ENCODE results near the gene NAT16.
"Not testable (repeated sequence)": the region's sequence is repeated elsewhere in the genome, so short reads cannot be mapped to it uniquely, and the experiment has no call there.

NAT16 gene

GRCh38 chr7:101180130-101180755 is at the start of gene NAT16:
NAT16 (minus strand) TSS chr7:101180293; CDS start chr7:101174807, 5,486 bp downstream.
- no peak for DNase-seq

DNA sequence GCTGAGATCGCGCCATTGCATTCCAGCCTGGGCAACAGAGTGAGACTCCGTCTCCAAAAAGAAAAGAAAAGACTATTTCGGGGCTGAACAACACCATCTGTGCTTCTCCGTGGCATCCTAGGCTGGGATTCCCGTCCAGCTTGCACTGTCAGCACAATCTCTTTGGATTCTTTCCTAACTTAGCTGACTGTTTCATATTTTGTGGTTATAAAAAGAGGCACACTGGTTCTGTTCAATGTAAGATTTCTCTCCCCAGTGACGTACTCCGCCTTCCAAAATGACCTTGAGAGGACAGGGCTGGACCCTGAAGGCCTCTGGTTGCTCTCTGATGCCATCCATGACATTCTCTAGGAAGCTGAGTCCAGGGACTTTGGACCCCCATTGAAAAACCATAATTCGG is 46.6 kb upstream of the NAT16 start:
- no peak for DNase-seq

- no peak for DNase-seq
Measured at GRCh38 chr7:101225650-101226049, 45.6 kb upstream of the NAT16 start.

DNA sequence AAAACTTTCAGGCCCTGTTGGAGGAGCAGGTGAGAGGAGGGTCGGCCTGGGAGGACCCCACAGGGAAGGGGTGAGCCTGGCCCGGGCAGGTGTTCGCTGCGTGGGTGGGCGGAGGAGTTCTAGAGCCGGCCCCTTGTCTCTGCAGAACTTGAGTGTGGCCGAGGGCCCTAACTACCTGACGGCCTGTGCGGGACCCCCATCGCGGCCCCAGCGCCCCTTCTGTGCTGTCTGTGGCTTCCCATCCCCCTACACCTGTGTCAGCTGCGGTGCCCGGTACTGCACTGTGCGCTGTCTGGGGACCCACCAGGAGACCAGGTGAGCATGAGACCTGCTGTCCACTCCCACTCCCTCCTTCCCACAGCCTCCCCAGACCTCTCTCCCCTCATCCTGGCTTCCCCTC is 43.4 kb upstream of the NAT16 start:
- DNase-seq: no peak

GRCh38 chr7:101222275-101222830 is 42.3 kb upstream of the NAT16 start:
- no peak for DNase-seq

- DNase-seq: no peak
Measured at GRCh38 chr7:101220295-101220694, 40.2 kb upstream of the NAT16 start.

- DNase-seq: no peak
Measured at GRCh38 chr7:101218236-101219125, 38.4 kb upstream of the NAT16 start.

GRCh38 chr7:101217388-101218235 is 37.5 kb upstream of the NAT16 start, which contains the start of the genes PLOD3 and ZNHIT1:
PLOD3 (minus strand) TSS chr7:101217581; CDS start chr7:101217274, 307 bp downstream.
ZNHIT1 (plus strand) TSS chr7:101218165; CDS start chr7:101218196, 31 bp downstream.
- DNase-seq: peak; percentile 93 to 97

DNA sequence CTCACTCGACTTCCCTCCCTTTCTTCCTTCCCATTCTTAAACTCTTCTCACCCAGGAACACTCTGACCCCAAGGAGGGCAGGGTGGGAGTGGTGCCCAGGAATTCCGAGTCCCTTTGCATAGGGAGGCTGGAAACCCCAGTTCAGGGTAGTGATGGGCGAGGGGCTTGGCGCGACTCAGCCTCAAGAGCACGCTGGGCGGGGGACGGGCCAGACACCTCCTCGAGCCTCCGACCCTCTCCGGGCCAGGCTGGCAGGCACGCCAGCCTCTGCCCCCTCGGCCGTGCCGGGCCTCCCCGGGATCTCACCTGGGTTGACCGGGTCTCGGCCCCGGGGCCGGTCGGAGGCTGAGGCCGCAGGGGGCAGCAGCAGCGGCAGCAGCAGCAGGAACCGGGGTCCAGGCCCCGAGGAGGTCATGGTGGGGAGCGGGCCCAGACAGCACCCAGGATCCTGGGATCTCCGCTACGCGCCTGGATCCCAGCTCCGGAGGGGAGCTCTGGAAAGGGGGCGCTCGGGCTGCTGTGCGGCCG is 36.8 kb upstream of the NAT16 start:
- DNase-seq: no peak

GRCh38 chr7:101216001-101216859 is 36.1 kb upstream of the NAT16 start:
- DNase-seq: no peak

- DNase-seq: no peak
Measured at GRCh38 chr7:101212014-101212413, 31.9 kb upstream of the NAT16 start.

- no peak for DNase-seq
Measured at GRCh38 chr7:101211501-101211900, 31.4 kb upstream of the NAT16 start.

DNA sequence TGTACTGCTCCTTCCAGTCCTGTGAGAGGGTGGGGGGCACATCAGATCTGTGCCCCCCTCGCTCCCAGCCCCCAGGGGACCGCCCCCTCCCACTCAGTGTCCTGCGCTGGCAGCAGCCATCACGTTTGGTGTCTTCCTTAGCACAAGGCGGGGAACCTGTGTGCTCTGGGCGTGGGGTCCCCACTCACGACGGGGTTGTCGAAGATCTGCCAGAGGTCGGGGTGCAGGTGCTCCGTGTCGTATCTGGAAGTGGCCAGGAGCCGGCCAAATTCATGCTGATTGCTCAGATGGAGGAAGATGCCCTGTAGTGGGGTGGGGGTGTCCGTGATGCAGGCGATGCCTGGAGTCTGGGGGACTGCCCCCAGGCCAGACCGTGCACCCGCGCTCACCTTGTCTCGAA is 30.1 kb upstream of the NAT16 start:
- no peak for DNase-seq

GRCh38 chr7:101208794-101209193 is 28.7 kb upstream of the NAT16 start:
- DNase-seq: no peak

GRCh38 chr7:101207459-101207858 is 27.4 kb upstream of the NAT16 start:
- DNase-seq: no peak

DNA sequence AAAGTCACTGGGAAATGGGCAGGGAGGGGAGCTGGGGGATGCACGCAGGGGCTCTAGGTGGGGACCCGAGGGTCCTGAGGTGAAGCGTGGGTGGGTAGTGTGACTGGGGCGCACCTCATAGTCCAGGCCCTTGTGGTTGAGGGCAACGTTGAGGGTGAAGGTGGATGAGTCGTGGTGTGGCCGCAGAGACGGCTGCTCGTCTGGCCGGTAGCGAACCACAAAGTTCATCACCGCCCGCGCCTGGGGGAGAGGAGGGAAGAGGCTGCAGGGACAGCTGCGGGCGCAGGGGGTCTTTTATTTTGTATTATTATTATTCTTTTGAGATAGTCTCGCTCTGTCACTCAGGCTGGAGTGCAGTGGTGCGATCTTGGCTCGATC is 26.6 kb upstream of the NAT16 start:
- no peak for DNase-seq

DNA sequence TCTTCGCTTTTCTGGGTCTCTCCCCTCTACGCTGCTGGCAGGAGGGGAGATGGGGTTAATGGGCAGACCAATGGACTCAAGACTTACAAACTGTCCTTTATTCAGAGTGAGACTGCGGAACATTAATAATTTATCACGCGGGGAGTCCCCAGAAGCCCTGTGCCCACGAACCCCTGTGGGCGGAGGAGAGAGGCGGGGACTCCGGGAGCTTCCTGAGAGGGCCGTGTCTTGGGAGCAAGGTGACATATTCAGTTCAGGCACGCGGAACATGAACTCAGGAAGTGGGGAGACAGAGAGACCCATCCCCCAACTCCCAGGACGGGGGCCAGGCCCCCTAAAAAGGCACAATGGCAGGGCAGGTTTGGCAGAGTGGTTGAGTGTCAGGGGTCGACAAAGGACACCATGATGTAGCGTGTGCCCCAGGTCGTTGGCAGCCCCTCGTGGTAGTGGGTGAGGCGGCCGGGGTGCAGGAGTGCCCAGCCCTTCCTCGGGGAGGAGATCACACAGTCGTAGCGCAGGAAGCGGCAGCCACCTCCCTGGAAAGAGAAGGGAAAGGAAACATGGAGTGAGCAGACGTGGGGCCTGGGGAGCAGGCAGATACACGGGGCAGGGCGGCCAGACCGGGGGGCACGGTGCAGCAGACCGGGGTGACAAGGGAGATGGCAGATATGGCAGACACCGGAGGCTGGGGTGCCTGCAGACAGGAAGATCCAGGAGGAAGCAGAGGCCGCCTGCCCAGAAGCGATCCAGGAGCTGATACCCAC is 26.0 kb upstream of the NAT16 start:
- DNase-seq: no peak

DNA sequence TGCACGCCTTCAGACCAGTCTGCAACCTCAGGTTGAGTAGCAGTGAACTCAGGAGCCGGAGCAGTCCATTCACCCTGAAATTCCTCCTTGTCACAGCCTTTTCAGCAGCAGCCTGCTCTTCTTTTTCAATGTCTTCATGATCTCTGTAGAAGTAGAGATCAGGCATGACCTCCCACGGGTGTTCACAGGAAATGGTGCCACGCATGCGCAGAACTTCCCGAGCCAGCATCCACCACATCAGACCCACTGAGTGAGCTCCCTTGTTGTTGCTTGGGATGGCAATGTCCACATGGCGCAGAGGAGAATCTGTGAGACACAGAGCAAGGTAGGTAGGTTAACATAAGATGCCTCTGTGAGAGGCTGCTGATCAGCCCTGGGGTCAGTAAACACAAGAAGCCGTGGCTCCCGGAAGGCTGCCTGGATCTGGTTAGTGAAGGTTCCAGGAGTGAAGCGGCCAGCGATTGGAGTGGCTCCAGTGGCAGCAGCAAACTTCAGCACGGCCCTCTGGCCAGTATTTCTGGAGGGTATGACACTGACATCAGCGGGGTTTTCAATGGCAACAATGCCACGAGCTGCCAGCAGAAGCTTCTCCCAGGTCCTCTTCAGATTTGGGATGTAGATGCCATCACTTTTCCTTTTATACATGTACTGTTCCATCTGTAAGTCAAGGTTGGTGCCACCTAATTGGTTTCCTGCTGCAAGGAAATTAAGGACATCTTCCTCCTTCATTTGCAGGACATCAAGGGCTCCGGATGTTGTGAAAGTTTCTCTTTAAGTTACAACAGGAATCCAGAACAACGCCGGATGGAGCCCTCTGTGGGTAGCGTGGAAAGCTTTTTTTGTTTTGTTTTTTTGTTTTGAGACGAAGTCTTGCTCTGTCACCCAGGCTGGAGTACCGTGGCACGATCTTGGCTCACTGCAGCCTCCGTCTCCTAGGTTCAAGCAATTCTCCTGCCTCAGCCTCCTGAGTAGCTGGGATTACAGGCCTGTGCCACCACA is 23.9 kb upstream of the NAT16 start:
- not testable (repeated sequence) for DNase-seq

- DNase-seq: no peak
Measured at GRCh38 chr7:101202603-101202918, 22.5 kb upstream of the NAT16 start.
